GM12892 (cell line): ENCODE data around the gene PAX5.
"Not testable (repeated sequence)": the region's sequence is repeated elsewhere in the genome, so short reads cannot be mapped to it uniquely, and the experiment has no call there.

ENCODE experiments used
- POLR2A ChIP-seq: IDR thresholded peaks from 2 replicates; pipeline ENCODE4 v1.6.1; 2011; ENCODE audit warnings: low read depth, low read length, control low read depth
- TAF1 ChIP-seq: IDR thresholded peaks from 2 replicates; pipeline ENCODE4 v1.6.1; 2011; ENCODE audit warnings: low read depth, mild to moderate bottlenecking, control low read depth, low read length, borderline replicate concordance

DNA sequence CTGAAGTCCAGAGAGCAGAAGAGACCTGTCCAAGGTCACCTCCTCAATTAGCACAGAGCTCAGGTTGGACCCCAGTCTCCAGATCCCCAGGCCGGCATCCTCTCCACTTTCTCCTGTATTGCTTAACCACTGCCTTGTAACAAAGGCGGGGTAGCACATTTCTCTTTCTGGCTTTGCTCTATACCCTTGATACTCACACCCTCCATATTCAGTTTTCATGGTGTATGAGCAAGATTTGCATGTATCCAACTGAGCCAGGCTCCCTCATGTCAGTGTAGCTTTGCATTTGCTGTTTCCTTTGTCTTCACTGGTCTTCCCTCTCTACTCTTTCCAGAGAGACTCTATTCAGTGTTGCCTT is 20.3 kb upstream of the PAX5 start:
- TF ChIP-seq POLR2A, TAF1: not testable (repeated sequence)
